Activated CD4-positive, alpha-beta T cell treated with anti-CD3 and anti-CD28 coated beads for 36 hours (primary cell): ENCODE measurements around the gene LHFPL2. TPM values are rescaled to one million over a fixed set of nuclear protein-coding genes. Genes with fewer than 3 reads are reported as not detected.
"Not testable (repeated sequence)": the region's sequence is repeated elsewhere in the genome, so short reads cannot be mapped to it uniquely, and the experiment has no call there.

Source experiments
- ATAC-seq: fragments of 200-7000 bp; cut with Tn5 transposase; one replicate; pipeline ENCODE4 v1.10.0; 2021; ENCODE audit warnings: mild to moderate bottlenecking, moderate library complexity
- CTCF ChIA-PET: fragments of 350-600 bp; sonication (Branson Sonifier 250); formaldehyde crosslinking; loops from one replicate; lab custom pipeline; 2021; ENCODE audit warnings: antibody characterized with exemption; lab: Charles Lee
- POLR2A ChIA-PET: fragments of 350-600 bp; sonication (Branson Sonifier 250); formaldehyde crosslinking; loops from one replicate; lab custom pipeline; 2021; ENCODE audit warnings: antibody characterized with exemption, inconsistent platforms; lab: Charles Lee
- DNase-seq: peaks from one replicate; pipeline ENCODE4 v3.0.0-alpha.2; 2020
- H3K27ac Mint-ChIP-seq: one replicate; pipeline ENCODE4 v1.8.0; 2021; ENCODE audit warnings: mixed read lengths
- H3K27me3 Mint-ChIP-seq: one replicate; pipeline ENCODE4 v1.8.0; 2021; ENCODE audit warnings: mixed read lengths
- H3K36me3 Mint-ChIP-seq: one replicate; pipeline ENCODE4 v1.8.0; 2021; ENCODE audit warnings: low read depth, mixed read lengths
- H3K4me1 Mint-ChIP-seq: one replicate; pipeline ENCODE4 v1.8.0; 2021; ENCODE audit warnings: mixed read lengths
- H3K4me3 Mint-ChIP-seq: one replicate; pipeline ENCODE4 v1.8.0; 2021; ENCODE audit warnings: mild to moderate bottlenecking, moderate library complexity, mixed read lengths
- H3K9me3 Mint-ChIP-seq: one replicate; pipeline ENCODE4 v1.8.0; 2021; ENCODE audit warnings: low read depth, mixed read lengths
- intact Hi-C, 2 experiments: fragments of 100-400 bp; cut with DNase I in 1 of 2; cut with micrococcal nuclease in 1 of 2; formaldehyde crosslinking; loops; one replicate each; pipeline versions ENCODE4 v1.14.2 to v1.15.1; 2022 to 2024; cut with DNase I, micrococcal nuclease
- total RNA-seq, 2 experiments: library from RNA; stranded (reverse); gene quantifications; one replicate each; pipeline ENCODE4 v1.2.3, GENCODE V29; 2021

LHFPL2 gene
- total RNA-seq, 2 experiments from 2014 or later = 0.14 to 0.21 TPM

GRCh38 chr5:78627175-78627574, 21.4 kb downstream of the LHFPL2 start:
- H3K27ac Mint-ChIP-seq = no peak overlapping the region
- H3K36me3 Mint-ChIP-seq = no peaks in the 10 kb centered on the region
- no peaks in the 10 kb centered on the region for H3K9me3 Mint-ChIP-seq
- no peaks in the 10 kb centered on the region for H3K27me3 Mint-ChIP-seq
- intact Hi-C loops = no loop called here
- H3K4me1 Mint-ChIP-seq = no peaks in the 10 kb centered on the region
- DNase-seq (no peak), ATAC-seq (no peak)
- POLR2A ChIA-PET = interaction anchor here (0.5 kb wide), 1 partner anchor 17 kb away, joined by 4 read pairs; no protein-coding TSS in a partner anchor
- no peak overlapping the region for H3K4me3 Mint-ChIP-seq
- CTCF ChIA-PET = interaction anchor here (0.6 to 1.4 kb wide), 2 partner anchors 14 to 271 kb away, joined by 3 read pairs; no protein-coding TSS in a partner anchor

GRCh38 chr5:78626009-78626571, 22.5 kb downstream of the LHFPL2 start:
- intact Hi-C loops = no loop called here
- DNase-seq = no peak
- no peak overlapping the region for H3K4me3 Mint-ChIP-seq
- H3K4me1 Mint-ChIP-seq = no peaks in the 10 kb centered on the region
- H3K9me3 Mint-ChIP-seq = no peaks in the 10 kb centered on the region
- ChIA-PET POLR2A (interaction anchor here (0.6 kb wide), 1 partner anchor 30 kb away, joined by 3 read pairs; no protein-coding TSS in a partner anchor), CTCF (interaction anchor here (0.7 kb wide), 1 partner anchor 30 kb away, joined by 3 read pairs; no protein-coding TSS in a partner anchor)
- no peak for ATAC-seq
- H3K36me3 Mint-ChIP-seq = no peaks in the 10 kb centered on the region
- H3K27me3 Mint-ChIP-seq = no peaks in the 10 kb centered on the region
- H3K27ac Mint-ChIP-seq = no peak overlapping the region

- Mint-ChIP-seq H3K9me3 (peaks cover 2% of the 10 kb centered on the region), H3K36me3 (no peaks in the 10 kb centered on the region), H3K27ac (no peak overlapping the region), H3K4me1 (no peaks in the 10 kb centered on the region), H3K27me3 (no peaks in the 10 kb centered on the region), H3K4me3 (no peak overlapping the region)
- intact Hi-C loops = no loop called here
- POLR2A ChIA-PET = no interaction called here
- DNase-seq = no peak
- ATAC-seq = no peak
- CTCF ChIA-PET = no interaction called here
Observed at GRCh38 chr5:78624992-78625391, 23.6 kb downstream of the LHFPL2 start.

- H3K27ac Mint-ChIP-seq = no peak overlapping the region
- no peak overlapping the region for H3K4me3 Mint-ChIP-seq
- H3K36me3 Mint-ChIP-seq = no peaks in the 10 kb centered on the region
- H3K9me3 Mint-ChIP-seq = peaks cover 2% of the 10 kb centered on the region
- intact Hi-C loops = no loop called here
- no peaks in the 10 kb centered on the region for H3K4me1 Mint-ChIP-seq
- ChIA-PET POLR2A (interaction anchor here (0.6 kb wide), 1 partner anchor 14 kb away, joined by 6 read pairs; no protein-coding TSS in a partner anchor), CTCF (no interaction called here)
- DNase-seq (no peak), ATAC-seq (no peak)
- H3K27me3 Mint-ChIP-seq = no peaks in the 10 kb centered on the region
Observed at GRCh38 chr5:78624011-78624541, 24.5 kb downstream of the LHFPL2 start.

GRCh38 chr5:78622302-78622971, 26.1 kb downstream of the LHFPL2 start:
- CTCF ChIA-PET = interaction anchor here (0.6 kb wide), 1 partner anchor 262 kb away, joined by 3 read pairs; no protein-coding TSS in a partner anchor
- no peak overlapping the region for H3K27ac Mint-ChIP-seq
- no peaks in the 10 kb centered on the region for H3K36me3 Mint-ChIP-seq
- ATAC-seq (no peak), DNase-seq (no peak)
- intact Hi-C loops = no loop called here
- H3K4me3 Mint-ChIP-seq = no peak overlapping the region
- H3K9me3 Mint-ChIP-seq = peaks cover 2% of the 10 kb centered on the region
- H3K4me1 Mint-ChIP-seq = no peaks in the 10 kb centered on the region
- POLR2A ChIA-PET = no interaction called here
- H3K27me3 Mint-ChIP-seq = no peaks in the 10 kb centered on the region

GRCh38 chr5:78621291-78621738, 27.3 kb downstream of the LHFPL2 start:
- ATAC-seq = no peak
- Mint-ChIP-seq H3K9me3 (peaks cover 2% of the 10 kb centered on the region), H3K27me3 (no peaks in the 10 kb centered on the region), H3K4me1 (no peaks in the 10 kb centered on the region), H3K4me3 (no peak overlapping the region), H3K36me3 (no peaks in the 10 kb centered on the region), H3K27ac (no peak overlapping the region)
- intact Hi-C loops = no loop called here
- ChIA-PET POLR2A (no interaction called here), CTCF (interaction anchor here (1.0 kb wide), 1 partner anchor 15 kb away, joined by 3 read pairs; no protein-coding TSS in a partner anchor)
- DNase-seq = no peak

- H3K36me3 Mint-ChIP-seq, DNase-seq, ATAC-seq, POLR2A ChIA-PET, CTCF ChIA-PET, H3K4me3 Mint-ChIP-seq, H3K27ac Mint-ChIP-seq, H3K4me1 Mint-ChIP-seq, H3K9me3 Mint-ChIP-seq, H3K27me3 Mint-ChIP-seq, intact Hi-C loops: not testable (repeated sequence)
Observed at GRCh38 chr5:78620119-78620518, 28.5 kb downstream of the LHFPL2 start.

- no peaks in the 10 kb centered on the region for H3K27me3 Mint-ChIP-seq
- ATAC-seq (no peak), DNase-seq (no peak)
- H3K36me3 Mint-ChIP-seq = no peaks in the 10 kb centered on the region
- H3K4me3 Mint-ChIP-seq = no peak overlapping the region
- H3K4me1 Mint-ChIP-seq = no peaks in the 10 kb centered on the region
- peaks cover 2% of the 10 kb centered on the region for H3K9me3 Mint-ChIP-seq
- ChIA-PET POLR2A (no interaction called here), CTCF (interaction anchor here (0.9 kb wide), 1 partner anchor 29 kb away, joined by 4 read pairs; no protein-coding TSS in a partner anchor)
- H3K27ac Mint-ChIP-seq = no peak overlapping the region
- intact Hi-C loops = no loop called here
Observed at GRCh38 chr5:78618303-78618702, 30.3 kb downstream of the LHFPL2 start.

GRCh38 chr5:78615697-78616096, 32.9 kb downstream of the LHFPL2 start:
- Mint-ChIP-seq H3K36me3 (no peaks in the 10 kb centered on the region), H3K9me3 (peaks cover 2% of the 10 kb centered on the region), H3K4me1 (no peaks in the 10 kb centered on the region), H3K27me3 (peaks cover 2% of the 10 kb centered on the region), H3K27ac (no peak overlapping the region), H3K4me3 (no peak overlapping the region)
- CTCF ChIA-PET = no interaction called here
- no peak for ATAC-seq
- intact Hi-C loops = no loop called here
- POLR2A ChIA-PET = no interaction called here
- no peak for DNase-seq

- Mint-ChIP-seq H3K36me3 (no peaks in the 10 kb centered on the region), H3K4me3 (no peak overlapping the region), H3K27me3 (peaks cover 2% of the 10 kb centered on the region), H3K4me1 (no peaks in the 10 kb centered on the region), H3K9me3 (no peaks in the 10 kb centered on the region), H3K27ac (no peak overlapping the region)
- ATAC-seq = no peak
- intact Hi-C loops = no loop called here
- DNase-seq = no peak
- CTCF ChIA-PET = no interaction called here
- POLR2A ChIA-PET = no interaction called here
Observed at GRCh38 chr5:78614816-78615215, 33.8 kb downstream of the LHFPL2 start.

- CTCF ChIA-PET = interaction anchor here (0.6 to 1.1 kb wide), 4 partner anchors 13 to 1202 kb away, joined by 3 to 4 read pairs (median 3); no protein-coding TSS in a partner anchor
Observed at GRCh38 chr5:78613756-78614155, 34.8 kb downstream of the LHFPL2 start.

More at GRCh38 chr5:78613756-78614155, 34.8 kb downstream of the LHFPL2 start:
- no peak overlapping the region for H3K4me3 Mint-ChIP-seq
- peaks cover 2% of the 10 kb centered on the region for H3K27me3 Mint-ChIP-seq
- no peak overlapping the region for H3K27ac Mint-ChIP-seq
- H3K36me3 Mint-ChIP-seq = no peaks in the 10 kb centered on the region
- H3K4me1 Mint-ChIP-seq = no peaks in the 10 kb centered on the region
- POLR2A ChIA-PET = no interaction called here
- DNase-seq = no peak
- no peaks in the 10 kb centered on the region for H3K9me3 Mint-ChIP-seq
- ATAC-seq = no peak
- intact Hi-C loops = no loop called here
